ENCODE results near the gene NSRP1. TPM values are rescaled to one million over a fixed set of nuclear protein-coding genes. Genes with fewer than 3 reads are reported as not detected.

The NSRP1 gene
- polyA plus RNA-seq, 1 donor from 2014 or later: 8.6 TPM

DNA sequence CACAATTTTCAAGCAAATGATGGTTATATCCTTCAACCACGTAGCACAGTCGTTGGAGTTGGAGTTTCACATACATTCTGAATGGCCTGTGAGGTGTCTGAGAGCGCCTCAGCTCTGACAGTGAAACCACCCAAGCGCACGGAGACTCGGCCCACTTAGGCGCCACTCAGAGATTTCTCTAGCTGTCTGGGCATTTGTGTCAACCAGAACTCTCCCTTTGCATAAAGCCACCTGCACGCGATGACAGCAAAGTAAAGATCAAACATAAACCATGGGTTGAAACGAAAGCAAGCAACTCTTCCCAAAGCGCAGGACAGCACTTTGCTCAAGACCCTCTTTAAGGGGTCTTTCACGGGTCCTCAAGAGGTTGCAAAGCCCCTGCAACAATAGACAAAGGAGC lies 118.3 kb downstream of the NSRP1 start:
- Histone ChIP-seq H2AFZ (ENCODE audit: low read depth, low read length) (no peak overlapping the region), H4K20me1 (ENCODE audit: insufficient read depth) (no peaks in the 10 kb centered on the region), H3K9ac (ENCODE audit: low read length) (no peak overlapping the region), H3K27me3 (ENCODE audit: insufficient read depth, low read depth, low read length) (peaks cover 69% of the 10 kb centered on the region), H3K4me3 (ENCODE audit: low read length) (peak overlapping the region; percentile 68), H3K9me2 (ENCODE audit: insufficient read depth, low read length) (no peaks in the 10 kb centered on the region), H3K79me2 (replicated peaks; ENCODE audit: insufficient read depth, low read length) (no peaks in the 10 kb centered on the region), H3K9me3 (ENCODE audit: low read length) (no peaks in the 10 kb centered on the region), H3K36me3 (ENCODE audit: insufficient read depth, low read length) (no peaks in the 10 kb centered on the region), H3K4me2 (ENCODE audit: low read length) (no peak overlapping the region), H3K27ac (ENCODE audit: low read length) (no peak overlapping the region), H3F3A (ENCODE audit: insufficient read depth, low read length, poor library complexity, severe bottlenecking) (no peaks in the 10 kb centered on the region)
- TF ChIP-seq MXI1 (conservative IDR thresholded peaks at IDR 0.05; ENCODE audit: poor library complexity, severe bottlenecking): no peak
- no peak for TF ChIP-seq SMC3 (conservative IDR thresholded peaks at IDR 0.05; ENCODE audit: poor library complexity)
- no peak for TF ChIP-seq RAD21 (conservative IDR thresholded peaks at IDR 0.05)
- TF ChIP-seq EP300 (conservative IDR thresholded peaks at IDR 0.05; ENCODE audit: poor library complexity, severe bottlenecking): no peak
- TF ChIP-seq TAF1 (IDR thresholded peaks at IDR 0.05; ENCODE audit: low read depth): no peak
- TF ChIP-seq EZH2 (IDR thresholded peaks at IDR 0.05; ENCODE audit: borderline replicate concordance, insufficient read depth, low read length, poor library complexity, severe bottlenecking): no peak
- TF ChIP-seq, protein P1, sequence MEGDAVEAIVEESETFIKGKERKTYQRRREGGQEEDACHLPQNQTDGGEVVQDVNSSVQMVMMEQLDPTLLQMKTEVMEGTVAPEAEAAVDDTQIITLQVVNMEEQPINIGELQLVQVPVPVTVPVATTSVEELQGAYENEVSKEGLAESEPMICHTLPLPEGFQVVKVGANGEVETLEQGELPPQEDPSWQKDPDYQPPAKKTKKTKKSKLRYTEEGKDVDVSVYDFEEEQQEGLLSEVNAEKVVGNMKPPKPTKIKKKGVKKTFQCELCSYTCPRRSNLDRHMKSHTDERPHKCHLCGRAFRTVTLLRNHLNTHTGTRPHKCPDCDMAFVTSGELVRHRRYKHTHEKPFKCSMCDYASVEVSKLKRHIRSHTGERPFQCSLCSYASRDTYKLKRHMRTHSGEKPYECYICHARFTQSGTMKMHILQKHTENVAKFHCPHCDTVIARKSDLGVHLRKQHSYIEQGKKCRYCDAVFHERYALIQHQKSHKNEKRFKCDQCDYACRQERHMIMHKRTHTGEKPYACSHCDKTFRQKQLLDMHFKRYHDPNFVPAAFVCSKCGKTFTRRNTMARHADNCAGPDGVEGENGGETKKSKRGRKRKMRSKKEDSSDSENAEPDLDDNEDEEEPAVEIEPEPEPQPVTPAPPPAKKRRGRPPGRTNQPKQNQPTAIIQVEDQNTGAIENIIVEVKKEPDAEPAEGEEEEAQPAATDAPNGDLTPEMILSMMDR (IDR thresholded peaks at IDR 0.05; ENCODE audit: poor library complexity, severe bottlenecking): no peak

DNA sequence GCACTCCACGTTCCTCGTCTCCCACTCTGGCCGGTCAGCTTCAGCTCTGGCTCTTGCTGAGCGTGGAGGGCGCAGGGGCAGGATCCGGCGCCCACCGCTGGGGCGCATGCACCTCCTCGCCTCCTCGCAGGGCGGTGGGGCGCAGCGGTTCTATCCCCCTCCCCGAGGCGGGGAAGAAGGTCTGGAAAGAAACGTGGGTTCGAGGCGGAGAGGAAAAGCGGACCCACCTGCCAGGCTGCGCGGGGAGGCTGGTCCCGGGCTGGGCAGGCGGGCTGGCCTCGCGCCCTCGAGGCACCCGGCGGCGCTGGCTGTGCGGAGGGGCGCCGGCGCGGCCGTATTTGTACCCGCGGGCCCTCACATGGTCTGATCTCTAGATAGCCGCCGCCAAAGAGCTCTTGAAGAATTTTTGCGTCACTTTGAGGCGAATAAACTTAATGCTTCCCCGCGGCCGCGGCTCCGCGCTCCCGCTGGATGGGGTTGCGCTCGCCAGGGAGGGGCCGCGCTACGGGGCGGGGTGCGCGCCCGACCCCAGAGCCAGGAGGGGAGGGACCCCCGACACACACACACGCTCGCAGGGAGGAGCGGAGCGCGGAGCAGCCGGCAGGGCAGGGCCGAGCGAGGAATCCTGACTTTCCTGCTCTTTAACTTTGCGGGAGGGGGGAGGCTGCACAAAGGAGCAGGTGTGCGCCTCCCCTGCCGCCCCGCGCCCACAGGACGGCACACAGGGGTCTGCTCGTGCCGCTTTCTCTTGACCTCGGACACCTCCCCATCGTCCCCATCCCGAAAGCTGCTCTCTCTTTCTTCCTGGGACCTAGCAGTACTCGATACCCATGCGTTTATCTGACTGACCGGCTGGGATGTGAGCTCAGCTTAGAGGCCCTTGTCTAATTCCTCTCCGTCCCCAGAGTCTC lies 119.0 kb downstream of the NSRP1 start, which contains the start of gene SLC6A4:
TSS of gene SLC6A4 (minus strand) at position 312 of the 911 bp plus-strand sequence. CDS start 13,739 bp downstream, outside the sequence.
- H2AFZ ChIP-seq (ENCODE audit: low read depth, low read length): no peak within 1 kb of the TSS

More for the DNA sequence above, 119.0 kb downstream of the NSRP1 start, which contains the start of gene SLC6A4:
- Histone ChIP-seq H3K9me3 (ENCODE audit: low read length) (no peaks in the 10 kb centered on the region), H3K36me3 (ENCODE audit: insufficient read depth, low read length) (no peaks in the 10 kb centered on the region), H3K9me2 (ENCODE audit: insufficient read depth, low read length) (no peaks in the 10 kb centered on the region), H3K4me2 (ENCODE audit: low read length) (no peak within 1 kb of the TSS), H3K4me3 (ENCODE audit: low read length) (peak within 1 kb of the TSS; percentile 68), H4K20me1 (ENCODE audit: insufficient read depth) (no peaks in the 10 kb centered on the region), H3K27me3 (ENCODE audit: insufficient read depth, low read depth, low read length) (peaks cover 69% of the 10 kb centered on the region), H3K27ac (ENCODE audit: low read length) (no peak within 1 kb of the TSS), H3K79me2 (replicated peaks; ENCODE audit: insufficient read depth, low read length) (no peaks in the 10 kb centered on the region), H3F3A (ENCODE audit: insufficient read depth, low read length, poor library complexity, severe bottlenecking) (no peaks in the 10 kb centered on the region), H3K9ac (ENCODE audit: low read length) (no peak within 1 kb of the TSS)
- no peak for TF ChIP-seq POLR2AphosphoS5 (IDR thresholded peaks at IDR 0.05)
- TF ChIP-seq TAF1 (IDR thresholded peaks at IDR 0.05; ENCODE audit: low read depth): no peak
- TF ChIP-seq, protein P1 (IDR thresholded peaks at IDR 0.05; ENCODE audit: poor library complexity, severe bottlenecking): no peak

Small RNAs within 50 kb of the gene (small RNA-seq; reads per million reads assigned to genes)
- 0 reads per million in 3 experiments for gene AC104984.5

Other genes starting within 250 kb of the NSRP1 start
- gene SSH2, start 186.6 kb upstream of the NSRP1 start, polyA plus RNA-seq: 16.6 and 18.4 TPM in 2 replicates
- 0.42 and 1.0 TPM in 2 replicates for gene EFCAB5, start 175.2 kb upstream of the NSRP1 start, polyA plus RNA-seq
- gene SLC6A4, start 118.9 kb downstream of the NSRP1 start, polyA plus RNA-seq: 1.1 TPM in 2 replicates
- gene BLMH, start 175.1 kb downstream of the NSRP1 start, polyA plus RNA-seq: 44.3 and 53.7 TPM in 2 replicates
- gene TMIGD1, start 217.2 kb downstream of the NSRP1 start, polyA plus RNA-seq: not detected in 2 replicates

Data from neural cell (in vitro differentiated cells).